Measurements from ENCODE around the gene ZNF777. TPM values are rescaled to one million over a fixed set of nuclear protein-coding genes. Genes with fewer than 3 reads are reported as not detected.

The ZNF777 gene
- total RNA-seq, 1 experiment from 2014 or later, result 15.6 TPM

GRCh38 chr7:149493366-149493765, 32.5 kb upstream of the ZNF777 start:
- Histone ChIP-seq H2BK12ac (ENCODE audit: insufficient read length, low read depth, low read length) (no peak overlapping the region), H2BK5ac (ENCODE audit: insufficient read length, low read length) (no peak overlapping the region), H3K9me3 (ENCODE audit: control insufficient read depth, low read depth, low read length) (no peaks in the 10 kb centered on the region), H3K18ac (ENCODE audit: insufficient read length, low read depth, low read length) (no peak overlapping the region), H3K4me2 (ENCODE audit: insufficient read depth, insufficient read length, low read length) (no peak overlapping the region), H2BK15ac (ENCODE audit: low read depth, low read length) (no peak overlapping the region), H3K79me2 (ENCODE audit: insufficient read depth, low read length) (peaks cover 4% of the 10 kb centered on the region; the same call in 1 of the 2 replicates), H4K8ac (replicated peaks; ENCODE audit: insufficient read length, low read depth, low read length) (no peak overlapping the region), H2BK20ac (ENCODE audit: low read depth, low read length, poor library complexity, severe bottlenecking) (no peak overlapping the region), H2BK120ac (ENCODE audit: low read depth, low read length, poor library complexity, severe bottlenecking) (no peak overlapping the region), H3K79me1 (ENCODE audit: insufficient read depth, low read depth, low read length, poor library complexity, severe bottlenecking) (peaks cover 2% of the 10 kb centered on the region), H3K4me1 (ENCODE audit: insufficient read depth, low read length) (no peaks in the 10 kb centered on the region; the same call in 1 of the 2 replicates), H3K14ac (ENCODE audit: insufficient read depth, low read length) (no peak overlapping the region), H3K27me3 (ENCODE audit: insufficient read depth, low read length) (no peaks in the 10 kb centered on the region), H3K56ac (ENCODE audit: insufficient read length, low read depth, low read length) (no peak overlapping the region), H3K27ac (ENCODE audit: insufficient read length, low read depth, low read length) (no peak overlapping the region), H4K91ac (ENCODE audit: insufficient read length, low read depth, low read length) (no peak overlapping the region), H3T11ph (ENCODE audit: low read length) (no peak overlapping the region), H3K9ac (ENCODE audit: extremely low read depth, insufficient read length, low read length) (no peak overlapping the region), H4K5ac (ENCODE audit: insufficient read length, low read depth, low read length) (no peak overlapping the region), H4K20me1 (ENCODE audit: control insufficient read depth, insufficient read depth, insufficient read length) (peaks cover 3% of the 10 kb centered on the region), H2AFZ (ENCODE audit: low read length) (no peak overlapping the region), H2AK5ac (ENCODE audit: insufficient read length, low read length) (no peak overlapping the region), H3K23ac (ENCODE audit: insufficient read length, low read depth, low read length) (no peak overlapping the region), H3K23me2 (ENCODE audit: insufficient read length, low read depth, low read length, poor library complexity, severe bottlenecking) (peaks cover 7% of the 10 kb centered on the region), H3K4ac (ENCODE audit: low read depth, low read length) (no peak overlapping the region)
- peaks cover 38 to 56% (median 54%) of the 10 kb centered on the region in 3 experiments for H3K36me3 Mint-ChIP-seq (ENCODE audit: insufficient read depth in 1 of 3, low read depth in 3 of 3)
- TF ChIP-seq CTCF (conservative IDR thresholded peaks at IDR 0.05), result no peak
- no CpG with 5 or more reads among the region's 9 CpGs for WGBS (ENCODE audit: extremely low coverage, insufficient read length, low lambda C conversion rate)
- no peak overlapping the region; a peak in 1 of 5 replicates for H3K4me3 Mint-ChIP-seq
- H3K9me3 Mint-ChIP-seq, result no peaks in the 10 kb centered on the region; a peak in 1 of 5 replicates
- no peak for DNase-seq
- peaks cover 2% of the 10 kb centered on the region; the same call in 1 of the 2 replicates for H3K27me3 Mint-ChIP-seq (ENCODE audit: low read depth)
- H3K4me1 Mint-ChIP-seq, result peaks cover 10 to 14% of the 10 kb centered on the region in 2 experiments
- H3K27ac Mint-ChIP-seq, result no peak overlapping the region

All from H9 (cell line).